ENCODE measurements around the gene ARHGEF6.

- TF ChIP-seq, protein P1, sequence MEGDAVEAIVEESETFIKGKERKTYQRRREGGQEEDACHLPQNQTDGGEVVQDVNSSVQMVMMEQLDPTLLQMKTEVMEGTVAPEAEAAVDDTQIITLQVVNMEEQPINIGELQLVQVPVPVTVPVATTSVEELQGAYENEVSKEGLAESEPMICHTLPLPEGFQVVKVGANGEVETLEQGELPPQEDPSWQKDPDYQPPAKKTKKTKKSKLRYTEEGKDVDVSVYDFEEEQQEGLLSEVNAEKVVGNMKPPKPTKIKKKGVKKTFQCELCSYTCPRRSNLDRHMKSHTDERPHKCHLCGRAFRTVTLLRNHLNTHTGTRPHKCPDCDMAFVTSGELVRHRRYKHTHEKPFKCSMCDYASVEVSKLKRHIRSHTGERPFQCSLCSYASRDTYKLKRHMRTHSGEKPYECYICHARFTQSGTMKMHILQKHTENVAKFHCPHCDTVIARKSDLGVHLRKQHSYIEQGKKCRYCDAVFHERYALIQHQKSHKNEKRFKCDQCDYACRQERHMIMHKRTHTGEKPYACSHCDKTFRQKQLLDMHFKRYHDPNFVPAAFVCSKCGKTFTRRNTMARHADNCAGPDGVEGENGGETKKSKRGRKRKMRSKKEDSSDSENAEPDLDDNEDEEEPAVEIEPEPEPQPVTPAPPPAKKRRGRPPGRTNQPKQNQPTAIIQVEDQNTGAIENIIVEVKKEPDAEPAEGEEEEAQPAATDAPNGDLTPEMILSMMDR (IDR thresholded peaks at IDR 0.05) = no peak
- no peak for TF ChIP-seq POLR2A (IDR thresholded peaks at IDR 0.05)
These were observed 9.1 kb upstream of the ARHGEF6 start for GRCh38 chrX:136789856-136790255.

Measured in vagina (tissue), 2 donors.